Measurements from ENCODE around the gene TEPSIN.

The TEPSIN gene

DNA sequence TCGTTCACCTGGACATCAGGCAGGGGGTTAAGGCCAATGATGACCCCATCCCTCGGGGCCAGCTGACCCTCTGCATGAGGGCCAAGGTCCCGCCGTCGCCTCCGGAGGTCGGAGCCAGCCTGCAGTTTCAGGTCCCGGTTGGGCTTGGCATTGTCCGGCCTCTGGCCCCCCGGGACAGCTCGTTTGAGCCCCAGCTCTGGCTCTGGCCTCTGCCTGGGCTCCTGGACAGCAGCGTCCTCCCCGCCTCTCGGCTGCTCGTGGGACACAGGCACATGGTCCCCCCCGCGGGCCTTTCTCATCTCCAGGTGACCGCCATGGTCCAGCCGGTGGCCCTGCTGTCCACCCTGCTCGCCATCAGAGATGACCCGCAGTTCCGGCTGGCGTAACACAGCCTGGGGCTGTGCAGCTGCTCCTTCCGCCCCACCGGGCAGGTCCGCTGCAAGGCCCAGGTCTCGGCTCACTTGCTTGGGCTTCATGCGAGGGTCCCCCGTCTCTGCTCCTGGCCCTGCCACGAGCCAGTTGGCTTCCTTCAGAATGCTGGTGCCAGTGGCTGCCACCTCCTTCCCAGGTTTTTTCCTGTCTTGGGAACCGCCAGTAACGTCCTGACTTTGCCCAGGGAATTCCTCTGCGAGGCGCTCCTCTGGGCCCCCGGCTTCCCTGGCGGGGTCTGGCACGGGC, 6.9 kb upstream of the TEPSIN start:
- TF ChIP-seq, protein P1, sequence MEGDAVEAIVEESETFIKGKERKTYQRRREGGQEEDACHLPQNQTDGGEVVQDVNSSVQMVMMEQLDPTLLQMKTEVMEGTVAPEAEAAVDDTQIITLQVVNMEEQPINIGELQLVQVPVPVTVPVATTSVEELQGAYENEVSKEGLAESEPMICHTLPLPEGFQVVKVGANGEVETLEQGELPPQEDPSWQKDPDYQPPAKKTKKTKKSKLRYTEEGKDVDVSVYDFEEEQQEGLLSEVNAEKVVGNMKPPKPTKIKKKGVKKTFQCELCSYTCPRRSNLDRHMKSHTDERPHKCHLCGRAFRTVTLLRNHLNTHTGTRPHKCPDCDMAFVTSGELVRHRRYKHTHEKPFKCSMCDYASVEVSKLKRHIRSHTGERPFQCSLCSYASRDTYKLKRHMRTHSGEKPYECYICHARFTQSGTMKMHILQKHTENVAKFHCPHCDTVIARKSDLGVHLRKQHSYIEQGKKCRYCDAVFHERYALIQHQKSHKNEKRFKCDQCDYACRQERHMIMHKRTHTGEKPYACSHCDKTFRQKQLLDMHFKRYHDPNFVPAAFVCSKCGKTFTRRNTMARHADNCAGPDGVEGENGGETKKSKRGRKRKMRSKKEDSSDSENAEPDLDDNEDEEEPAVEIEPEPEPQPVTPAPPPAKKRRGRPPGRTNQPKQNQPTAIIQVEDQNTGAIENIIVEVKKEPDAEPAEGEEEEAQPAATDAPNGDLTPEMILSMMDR (IDR thresholded peaks at IDR 0.05; ENCODE audit: low read depth, low read length, missing control alignments), result no peak
- DNase-seq (ENCODE audit: extremely low read depth, low read depth), result no peak
- H3K4me3 ChIP-seq (replicated peaks; ENCODE audit: low read depth, low read length), result no peak overlapping the region

DNA sequence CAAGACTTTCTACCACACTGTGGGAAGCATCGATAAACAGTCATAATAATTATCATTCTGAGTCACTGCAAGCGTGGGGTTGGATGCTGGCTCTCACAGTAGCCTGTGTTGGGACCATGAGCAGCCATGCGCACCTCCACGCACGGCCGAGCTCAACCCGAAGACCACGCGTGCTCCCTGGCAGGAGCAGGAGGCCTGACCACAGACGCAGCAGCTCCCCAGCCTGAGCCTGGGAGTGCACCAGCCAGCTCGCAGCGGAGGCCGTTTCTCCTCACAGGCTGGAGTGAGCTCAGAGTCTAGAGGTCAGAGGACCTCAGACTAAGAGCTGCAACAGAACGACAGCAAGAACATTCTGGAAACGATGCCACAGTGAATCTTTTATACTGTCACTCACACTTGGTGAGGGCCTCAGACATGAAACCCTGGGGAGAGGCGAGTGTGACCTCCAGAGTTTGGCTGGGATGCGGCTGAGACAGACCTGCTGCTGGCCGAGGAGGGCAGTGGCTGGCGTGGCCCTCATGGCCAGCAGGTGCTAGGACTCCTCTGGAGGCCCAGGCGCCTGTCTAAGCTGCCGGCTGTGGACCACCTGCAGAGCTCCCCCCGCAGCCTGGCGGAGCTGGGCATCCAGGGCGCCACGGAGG, 6.3 kb upstream of the TEPSIN start:
- no peak for DNase-seq (ENCODE audit: extremely low read depth, low read depth)
- TF ChIP-seq, protein P1 (IDR thresholded peaks at IDR 0.05; ENCODE audit: low read depth, low read length, missing control alignments), result no peak
- H3K4me3 ChIP-seq (replicated peaks; ENCODE audit: low read depth, low read length), result no peak overlapping the region

DNA sequence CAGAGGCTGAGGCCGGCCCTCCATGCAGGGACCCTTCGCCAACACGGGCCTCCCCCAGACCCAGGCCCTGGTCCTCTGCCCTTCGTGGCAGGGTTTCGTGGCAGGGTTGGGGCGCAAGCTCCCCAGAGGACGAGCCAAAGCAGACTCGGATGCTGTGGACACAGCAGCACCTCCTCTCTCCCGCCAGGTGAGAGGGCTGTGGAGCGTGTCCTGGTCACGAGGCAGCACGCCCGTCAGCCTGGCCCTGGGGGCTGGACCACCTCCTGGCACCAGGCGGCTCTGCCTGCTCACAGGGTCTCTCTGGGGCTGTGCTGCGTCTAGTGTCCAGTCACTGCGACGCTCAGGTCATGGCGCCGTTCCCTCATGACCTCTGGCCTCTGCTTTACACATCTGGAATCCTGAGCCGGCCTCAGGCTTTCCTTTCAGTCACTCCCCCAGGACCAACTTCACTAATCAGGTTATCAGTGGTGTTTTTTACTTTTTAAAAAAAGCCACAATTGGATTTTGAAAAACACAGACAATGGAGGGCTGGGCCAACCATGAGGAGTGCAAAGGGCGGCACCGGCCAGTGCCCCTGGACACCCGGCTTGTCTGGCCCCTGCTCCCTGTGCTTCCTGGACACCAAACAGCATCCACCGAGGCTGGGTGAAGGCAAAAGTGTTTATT, 5.6 kb upstream of the TEPSIN start:
- H3K4me3 ChIP-seq (replicated peaks; ENCODE audit: low read depth, low read length), result no peak overlapping the region
- DNase-seq (ENCODE audit: extremely low read depth, low read depth), result no peak
- TF ChIP-seq, protein P1 (IDR thresholded peaks at IDR 0.05; ENCODE audit: low read depth, low read length, missing control alignments), result no peak

DNA sequence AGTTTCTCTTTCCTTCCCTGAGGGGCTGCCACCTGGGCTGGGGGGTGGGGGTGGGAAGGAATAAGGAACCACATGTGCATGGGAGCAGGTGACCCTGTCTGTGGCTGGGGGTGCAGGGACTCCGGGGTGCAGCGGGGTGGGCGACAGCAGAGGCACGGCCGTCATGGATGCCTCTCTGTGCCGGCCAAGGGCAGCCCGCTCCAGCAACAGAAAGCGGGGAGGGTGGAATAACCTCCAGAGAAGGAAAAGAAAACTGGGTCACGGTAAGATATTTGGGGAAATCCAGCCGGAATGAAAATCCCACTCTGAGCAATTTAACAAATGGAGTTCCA, 4.4 kb upstream of the TEPSIN start:
- TF ChIP-seq, protein P1 (IDR thresholded peaks at IDR 0.05; ENCODE audit: low read depth, low read length, missing control alignments), result no peak
- no peak overlapping the region for H3K4me3 ChIP-seq (replicated peaks; ENCODE audit: low read depth, low read length)
- DNase-seq (ENCODE audit: extremely low read depth, low read depth), result no peak

DNA sequence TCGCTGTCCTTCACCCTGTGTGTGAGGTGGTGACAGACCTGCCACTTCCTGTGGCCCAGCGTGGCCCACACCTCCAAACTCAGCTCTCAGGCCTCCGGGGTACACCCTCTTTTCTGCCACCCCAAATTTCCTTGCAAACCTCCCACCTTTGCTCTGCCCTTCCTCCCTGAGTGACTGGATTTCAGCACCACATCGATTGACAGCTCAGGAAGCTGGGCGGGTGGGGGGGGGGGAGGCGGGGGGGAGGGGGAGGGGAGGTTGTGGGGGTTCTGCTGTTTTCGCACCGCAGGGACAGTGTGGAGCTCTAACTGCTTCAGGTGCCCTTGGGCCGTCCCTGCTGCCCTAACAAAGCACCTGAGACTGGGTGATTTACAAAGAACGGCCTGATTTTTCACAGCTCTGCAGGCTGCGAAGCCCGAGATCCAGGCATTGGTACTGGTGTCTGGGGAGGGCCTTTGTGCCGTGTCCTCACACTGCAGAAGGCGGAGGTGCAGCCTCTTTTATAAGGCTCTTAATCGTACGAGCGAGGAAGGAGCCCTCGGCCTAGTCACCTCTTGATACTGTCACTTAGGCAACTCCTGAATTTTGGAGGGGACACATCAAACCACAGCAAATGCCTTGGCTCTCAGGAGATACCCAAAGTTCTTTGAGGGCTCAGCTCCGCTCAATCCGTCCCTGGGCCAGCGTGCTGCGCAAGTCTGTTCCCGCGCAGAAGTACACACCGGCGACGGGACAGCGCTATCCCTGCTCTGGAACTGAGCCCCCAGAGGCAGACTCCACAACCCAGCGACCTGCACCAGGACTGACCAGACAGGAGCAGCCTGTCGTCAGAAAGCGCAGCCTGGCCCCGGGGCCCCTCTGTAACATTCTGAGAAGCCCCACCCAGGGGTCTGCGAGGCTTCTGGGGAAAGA, 3.8 kb upstream of the TEPSIN start:
- H3K4me3 ChIP-seq (replicated peaks; ENCODE audit: low read depth, low read length), result no peak overlapping the region
- TF ChIP-seq, protein P1 (IDR thresholded peaks at IDR 0.05; ENCODE audit: low read depth, low read length, missing control alignments), result no peak
- DNase-seq (ENCODE audit: extremely low read depth, low read depth), result no peak

DNA sequence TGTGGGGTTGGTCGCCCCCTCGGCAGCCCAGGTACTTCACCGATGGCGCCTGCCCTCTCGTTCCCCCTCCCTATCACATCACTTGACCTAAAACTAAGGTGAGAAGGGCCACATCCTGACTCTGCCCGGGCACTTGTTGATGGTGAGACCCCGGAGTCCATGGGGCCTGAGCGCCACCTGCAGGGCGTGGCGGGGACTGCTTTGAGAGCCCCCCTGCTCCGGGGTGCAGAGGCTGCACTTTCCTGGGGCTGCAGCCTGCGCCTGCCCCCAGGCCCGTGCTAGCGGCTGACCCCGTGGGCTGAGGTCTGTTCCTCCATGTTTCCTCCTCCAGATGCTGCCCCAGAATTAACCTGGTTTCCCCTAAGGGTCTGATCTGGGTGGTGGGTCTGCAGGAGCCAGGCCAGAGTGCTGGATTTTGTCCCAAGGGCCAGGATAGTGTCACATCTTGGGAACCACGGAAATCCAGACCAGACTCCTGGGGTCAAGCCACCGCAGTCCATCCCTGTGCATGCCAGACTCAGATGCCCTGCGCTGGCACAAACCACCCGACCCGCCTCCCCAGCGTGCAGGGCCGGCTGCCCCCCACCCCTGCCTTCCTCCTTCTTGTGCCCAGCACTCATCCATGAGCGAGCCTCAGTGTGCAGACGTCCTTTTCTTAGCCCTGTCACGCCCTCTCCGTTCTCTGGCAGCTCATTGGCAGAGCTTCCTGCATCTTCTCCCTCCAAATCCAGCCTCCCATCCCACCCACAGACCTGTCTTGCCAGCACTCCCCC, 3.0 kb upstream of the TEPSIN start:
- TF ChIP-seq, protein P1 (IDR thresholded peaks at IDR 0.05; ENCODE audit: low read depth, low read length, missing control alignments), result peak; percentile 81
- no peak overlapping the region for H3K4me3 ChIP-seq (replicated peaks; ENCODE audit: low read depth, low read length)
- no peak for DNase-seq (ENCODE audit: extremely low read depth, low read depth)
